ENCODE results near the gene LRRK2.

The LRRK2 gene

GRCh38 chr12:40286583-40286982 lies 61.8 kb downstream of the LRRK2 start:
- no peak overlapping the region for H3K9ac ChIP-seq (ENCODE audit: low read depth, low read length, poor library complexity, severe bottlenecking)
- no peak overlapping the region for H3K4me3 ChIP-seq (ENCODE audit: low read length, poor library complexity, severe bottlenecking)
- no peaks in the 10 kb centered on the region for H4K20me1 ChIP-seq (ENCODE audit: insufficient read depth, low read length, poor library complexity, severe bottlenecking)
- no peak for TF ChIP-seq EZH2phosphoT487 (IDR thresholded peaks at IDR 0.05; ENCODE audit: borderline replicate concordance)
- no peak for TF ChIP-seq CTCF (conservative IDR thresholded peaks at IDR 0.05; ENCODE audit: low read length)
- H2AFZ ChIP-seq (ENCODE audit: low read length), result no peak overlapping the region
- no peaks in the 10 kb centered on the region for H3K27me3 ChIP-seq (ENCODE audit: insufficient read depth, low read length, poor library complexity, severe bottlenecking)
- no peaks in the 10 kb centered on the region for H3K79me2 ChIP-seq (ENCODE audit: insufficient read depth, low read length)
- H3K4me2 ChIP-seq (ENCODE audit: low read depth, low read length, poor library complexity, severe bottlenecking), result no peak overlapping the region
- H3K36me3 ChIP-seq (ENCODE audit: insufficient read depth, low read length), result no peaks in the 10 kb centered on the region
- no peaks in the 10 kb centered on the region for H3K4me1 ChIP-seq (ENCODE audit: insufficient read depth, low read length, poor library complexity, severe bottlenecking)
- H3K9me3 ChIP-seq (ENCODE audit: insufficient read depth, low read depth, low read length), result no peaks in the 10 kb centered on the region
- no peaks in the 10 kb centered on the region for H3F3A ChIP-seq (ENCODE audit: low read depth)
- no peaks in the 10 kb centered on the region for H3K9me2 ChIP-seq (replicated peaks; ENCODE audit: low read depth, low read length)

DNA sequence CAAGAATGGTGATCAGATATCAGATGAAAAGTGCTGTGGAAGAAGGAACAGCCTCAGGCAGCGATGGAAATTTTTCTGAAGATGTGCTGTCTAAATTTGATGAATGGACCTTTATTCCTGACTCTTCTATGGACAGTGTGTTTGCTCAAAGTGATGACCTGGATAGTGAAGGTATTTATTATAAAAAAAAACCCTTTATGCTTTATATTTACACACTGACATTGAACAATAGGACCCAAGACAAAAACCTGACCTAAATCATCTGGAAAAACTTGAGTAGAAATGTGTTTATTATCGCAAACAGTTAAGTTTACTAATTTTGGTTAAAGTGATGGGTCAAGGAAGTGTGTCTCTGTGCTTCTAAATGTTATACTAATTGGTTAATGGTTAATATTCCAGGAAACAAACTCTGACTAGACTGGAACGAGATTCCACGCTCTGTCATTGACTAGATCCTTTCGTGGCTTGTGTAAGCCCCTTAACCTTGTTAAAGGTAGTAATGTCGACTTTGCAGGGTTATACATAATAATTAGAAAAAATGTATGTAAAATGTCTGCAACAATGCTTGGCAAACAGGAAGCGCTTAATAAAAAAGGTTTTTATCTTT lies 62.7 kb downstream of the LRRK2 start:
- TF ChIP-seq EZH2phosphoT487 (IDR thresholded peaks at IDR 0.05; ENCODE audit: borderline replicate concordance) (no peak), CTCF (conservative IDR thresholded peaks at IDR 0.05; ENCODE audit: low read length) (no peak)
- no peaks in the 10 kb centered on the region for H3K27me3 ChIP-seq (ENCODE audit: insufficient read depth, low read length, poor library complexity, severe bottlenecking)
- H3K36me3 ChIP-seq (ENCODE audit: insufficient read depth, low read length), result no peaks in the 10 kb centered on the region

GRCh38 chr12:40292788-40293429 lies 68.1 kb downstream of the LRRK2 start:
- H3K9ac ChIP-seq (ENCODE audit: low read depth, low read length, poor library complexity, severe bottlenecking), result no peak overlapping the region
- H3F3A ChIP-seq (ENCODE audit: low read depth), result no peaks in the 10 kb centered on the region
- H3K36me3 ChIP-seq (ENCODE audit: insufficient read depth, low read length), result no peaks in the 10 kb centered on the region
- no peaks in the 10 kb centered on the region for H3K9me2 ChIP-seq (replicated peaks; ENCODE audit: low read depth, low read length)
- no peaks in the 10 kb centered on the region for H3K9me3 ChIP-seq (ENCODE audit: insufficient read depth, low read depth, low read length)
- H3K4me1 ChIP-seq (ENCODE audit: insufficient read depth, low read length, poor library complexity, severe bottlenecking), result no peaks in the 10 kb centered on the region
- no peaks in the 10 kb centered on the region for H4K20me1 ChIP-seq (ENCODE audit: insufficient read depth, low read length, poor library complexity, severe bottlenecking)
- no peaks in the 10 kb centered on the region for H3K27me3 ChIP-seq (ENCODE audit: insufficient read depth, low read length, poor library complexity, severe bottlenecking)
- H3K4me3 ChIP-seq (ENCODE audit: low read length, poor library complexity, severe bottlenecking), result no peak overlapping the region
- H2AFZ ChIP-seq (ENCODE audit: low read length), result no peak overlapping the region
- H3K4me2 ChIP-seq (ENCODE audit: low read depth, low read length, poor library complexity, severe bottlenecking), result no peak overlapping the region
- no peak for TF ChIP-seq CTCF (conservative IDR thresholded peaks at IDR 0.05; ENCODE audit: low read length)
- TF ChIP-seq EZH2phosphoT487 (IDR thresholded peaks at IDR 0.05; ENCODE audit: borderline replicate concordance), result no peak
- H3K79me2 ChIP-seq (ENCODE audit: insufficient read depth, low read length), result no peaks in the 10 kb centered on the region

More for the DNA sequence above, 62.7 kb downstream of the LRRK2 start:
- Histone ChIP-seq H3K79me2 (ENCODE audit: insufficient read depth, low read length) (no peaks in the 10 kb centered on the region), H2AFZ (ENCODE audit: low read length) (no peak overlapping the region), H3K4me3 (ENCODE audit: low read length, poor library complexity, severe bottlenecking) (no peak overlapping the region), H3K9me3 (ENCODE audit: insufficient read depth, low read depth, low read length) (no peaks in the 10 kb centered on the region), H4K20me1 (ENCODE audit: insufficient read depth, low read length, poor library complexity, severe bottlenecking) (no peaks in the 10 kb centered on the region), H3K4me1 (ENCODE audit: insufficient read depth, low read length, poor library complexity, severe bottlenecking) (no peaks in the 10 kb centered on the region), H3K9me2 (replicated peaks; ENCODE audit: low read depth, low read length) (no peaks in the 10 kb centered on the region), H3K9ac (ENCODE audit: low read depth, low read length, poor library complexity, severe bottlenecking) (no peak overlapping the region), H3F3A (ENCODE audit: low read depth) (no peaks in the 10 kb centered on the region), H3K4me2 (ENCODE audit: low read depth, low read length, poor library complexity, severe bottlenecking) (no peak overlapping the region)
